HL-60/S4 (cell line): ENCODE results near the gene TGFBRAP1.

Experiments
- in situ Hi-C: fragments of 300-500 bp; cut with MboI; formaldehyde crosslinking; loops from 2 replicates; pipeline ENCODE4 v1.14.3; 2022; ENCODE audit warnings: low sequenced_read_pairs

The TGFBRAP1 gene, protein sequence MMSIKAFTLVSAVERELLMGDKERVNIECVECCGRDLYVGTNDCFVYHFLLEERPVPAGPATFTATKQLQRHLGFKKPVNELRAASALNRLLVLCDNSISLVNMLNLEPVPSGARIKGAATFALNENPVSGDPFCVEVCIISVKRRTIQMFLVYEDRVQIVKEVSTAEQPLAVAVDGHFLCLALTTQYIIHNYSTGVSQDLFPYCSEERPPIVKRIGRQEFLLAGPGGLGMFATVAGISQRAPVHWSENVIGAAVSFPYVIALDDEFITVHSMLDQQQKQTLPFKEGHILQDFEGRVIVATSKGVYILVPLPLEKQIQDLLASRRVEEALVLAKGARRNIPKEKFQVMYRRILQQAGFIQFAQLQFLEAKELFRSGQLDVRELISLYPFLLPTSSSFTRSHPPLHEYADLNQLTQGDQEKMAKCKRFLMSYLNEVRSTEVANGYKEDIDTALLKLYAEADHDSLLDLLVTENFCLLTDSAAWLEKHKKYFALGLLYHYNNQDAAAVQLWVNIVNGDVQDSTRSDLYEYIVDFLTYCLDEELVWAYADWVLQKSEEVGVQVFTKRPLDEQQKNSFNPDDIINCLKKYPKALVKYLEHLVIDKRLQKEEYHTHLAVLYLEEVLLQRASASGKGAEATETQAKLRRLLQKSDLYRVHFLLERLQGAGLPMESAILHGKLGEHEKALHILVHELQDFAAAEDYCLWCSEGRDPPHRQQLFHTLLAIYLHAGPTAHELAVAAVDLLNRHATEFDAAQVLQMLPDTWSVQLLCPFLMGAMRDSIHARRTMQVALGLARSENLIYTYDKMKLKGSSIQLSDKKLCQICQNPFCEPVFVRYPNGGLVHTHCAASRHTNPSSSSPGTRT

GRCh38 chr2:105329561-105330495 lies at the start of gene TGFBRAP1:
Gene TGFBRAP1 (minus strand): TSS chr2:105329735. CDS start chr2:105308301, 21,434 bp downstream.
- in situ Hi-C loops = no loop called here

DNA sequence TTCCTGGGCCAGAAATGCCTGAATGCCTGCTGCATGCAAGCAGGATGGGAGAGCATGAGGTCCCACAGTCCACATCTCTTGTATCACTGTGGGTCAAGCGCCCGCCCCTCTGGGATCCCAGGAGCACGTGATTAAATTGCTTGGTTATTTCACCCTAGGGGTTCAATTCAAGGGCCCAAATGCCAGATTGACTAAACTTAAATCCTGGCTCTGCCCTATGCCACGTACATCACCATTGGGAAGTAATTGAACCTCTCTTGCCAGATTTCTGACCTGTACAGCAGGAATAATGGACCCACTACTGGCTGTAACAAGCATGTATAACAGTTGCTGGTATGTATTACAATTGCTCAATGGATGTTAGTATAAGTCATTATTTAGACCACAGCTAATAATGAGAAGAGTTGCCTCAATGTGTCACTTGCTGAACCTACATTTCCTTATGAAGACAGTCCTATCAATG lies 49.4 kb upstream of the TGFBRAP1 start:
- in situ Hi-C loops = loop anchor here (10.0 kb wide), 1 partner anchor 156 kb away; no protein-coding TSS in a partner anchor

GRCh38 chr2:105378276-105378840 lies 48.8 kb upstream of the TGFBRAP1 start:
- in situ Hi-C loops = loop anchor here (10.0 kb wide), 1 partner anchor 156 kb away; no protein-coding TSS in a partner anchor

- in situ Hi-C loops = loop anchor here (10.0 kb wide), 1 partner anchor 157 kb away; no protein-coding TSS in a partner anchor
These were observed 48.3 kb upstream of the TGFBRAP1 start for GRCh38 chr2:105377871-105378270.

GRCh38 chr2:105376789-105377240 lies 47.3 kb upstream of the TGFBRAP1 start:
- in situ Hi-C loops = loop anchor here (10.0 kb wide), 1 partner anchor 158 kb away; no protein-coding TSS in a partner anchor

DNA sequence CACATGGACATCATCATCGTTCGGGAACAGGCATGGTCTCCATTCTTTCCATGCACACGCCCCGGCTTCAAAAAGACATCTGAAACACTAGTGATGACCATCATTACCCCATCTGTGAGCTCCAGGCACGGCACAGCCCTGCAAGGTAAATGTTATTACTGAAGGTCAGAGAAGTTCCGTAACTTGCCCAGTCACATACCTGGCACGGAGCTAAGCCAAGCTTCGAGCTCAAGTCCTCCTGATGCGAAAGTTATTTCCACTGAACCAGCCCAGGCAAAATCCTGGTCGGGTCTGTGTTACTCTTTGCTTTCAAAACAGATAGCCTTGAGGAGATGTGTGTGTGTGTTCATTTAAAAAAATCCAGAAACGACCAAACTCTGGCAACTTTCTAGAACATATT lies 46.5 kb upstream of the TGFBRAP1 start:
- in situ Hi-C loops = loop anchor here (10.0 kb wide), 1 partner anchor 159 kb away; no protein-coding TSS in a partner anchor

GRCh38 chr2:105375001-105375561 lies 45.5 kb upstream of the TGFBRAP1 start:
- in situ Hi-C loops = loop anchor here (10.0 kb wide), 1 partner anchor 160 kb away; no protein-coding TSS in a partner anchor

- in situ Hi-C loops = loop anchor here (10.0 kb wide), 1 partner anchor 161 kb away; no protein-coding TSS in a partner anchor
These were observed 44.4 kb upstream of the TGFBRAP1 start for GRCh38 chr2:105373895-105374401.

- in situ Hi-C loops = loop anchor here (10.0 kb wide), 1 partner anchor 161 kb away; no protein-coding TSS in a partner anchor
These were observed 43.8 kb upstream of the TGFBRAP1 start for GRCh38 chr2:105373344-105373781.

GRCh38 chr2:105371810-105372209 lies 42.3 kb upstream of the TGFBRAP1 start:
- in situ Hi-C loops = loop anchor here (10.0 kb wide), 1 partner anchor 163 kb away; no protein-coding TSS in a partner anchor

GRCh38 chr2:105371156-105371555 lies 41.6 kb upstream of the TGFBRAP1 start:
- in situ Hi-C loops = loop anchor here (10.0 kb wide), 1 partner anchor 164 kb away; no protein-coding TSS in a partner anchor

- in situ Hi-C loops = loop anchor here (10.0 kb wide), 1 partner anchor 165 kb away; no protein-coding TSS in a partner anchor
These were observed 40.5 kb upstream of the TGFBRAP1 start for GRCh38 chr2:105369777-105370690.

DNA sequence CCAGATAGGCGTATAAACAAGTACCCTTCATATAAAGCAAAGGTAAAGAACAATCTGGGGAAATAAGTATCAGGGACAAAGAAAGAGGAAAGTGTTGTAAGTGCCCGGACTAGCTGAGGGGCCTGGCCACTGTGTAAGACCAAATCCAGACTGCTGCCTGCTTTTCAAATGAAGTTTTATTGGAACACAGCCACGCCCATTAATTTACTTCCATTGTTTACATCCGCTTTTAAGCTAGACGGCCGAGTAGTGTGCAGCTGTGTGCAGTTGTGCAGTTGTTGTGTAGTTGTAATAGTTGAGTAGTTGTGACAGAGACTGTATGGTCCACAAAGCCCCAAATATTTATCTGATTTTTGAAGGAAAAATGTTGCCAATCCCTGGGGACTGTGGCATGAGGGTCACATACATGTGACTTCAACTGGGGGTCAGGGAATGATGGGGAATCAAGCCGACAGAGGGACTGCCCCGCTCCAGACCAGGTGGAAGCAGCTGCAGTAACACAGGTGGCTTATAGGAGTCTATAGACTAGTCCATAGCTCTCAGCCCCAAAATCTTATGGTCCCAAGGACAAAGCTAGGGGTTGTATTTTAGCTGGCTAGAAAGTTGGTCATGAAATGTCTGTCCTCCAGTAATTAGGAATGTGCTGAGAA lies 39.3 kb upstream of the TGFBRAP1 start:
- in situ Hi-C loops = no loop called here

- in situ Hi-C loops = no loop called here
These were observed 35.7 kb upstream of the TGFBRAP1 start for GRCh38 chr2:105365206-105365605.

DNA sequence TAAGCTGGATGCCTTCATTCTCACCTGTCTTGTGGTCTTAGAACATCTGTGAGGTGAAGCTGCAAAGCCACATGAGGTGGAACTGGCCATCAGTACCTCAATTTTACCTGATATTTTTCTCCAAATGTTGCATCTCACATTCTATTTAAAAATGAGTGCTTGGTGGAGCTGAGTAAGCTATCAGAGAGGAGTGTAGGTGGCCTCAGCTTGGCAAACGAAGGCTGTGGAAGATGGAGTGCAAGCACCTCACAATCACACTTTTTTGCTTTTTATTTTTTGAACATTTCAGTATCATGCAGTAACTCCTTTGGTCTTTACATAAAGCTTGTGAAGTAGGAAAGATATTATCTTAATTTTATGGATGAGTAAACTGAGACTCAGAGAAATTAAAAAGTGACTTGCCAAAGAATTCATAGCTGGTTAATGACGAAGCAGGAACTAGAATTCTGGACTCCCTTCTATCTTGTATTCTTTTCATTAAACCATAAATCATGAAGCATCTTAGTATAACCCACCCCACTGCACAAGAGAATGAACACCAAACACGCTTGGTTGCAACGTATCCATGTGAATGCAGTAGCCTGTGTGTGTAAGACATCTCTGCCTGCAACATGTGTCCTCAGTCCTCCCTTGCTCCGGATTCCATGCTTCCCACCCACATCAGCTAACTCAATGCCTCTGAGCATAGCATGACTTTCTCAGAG lies 35.1 kb upstream of the TGFBRAP1 start:
- in situ Hi-C loops = no loop called here

DNA sequence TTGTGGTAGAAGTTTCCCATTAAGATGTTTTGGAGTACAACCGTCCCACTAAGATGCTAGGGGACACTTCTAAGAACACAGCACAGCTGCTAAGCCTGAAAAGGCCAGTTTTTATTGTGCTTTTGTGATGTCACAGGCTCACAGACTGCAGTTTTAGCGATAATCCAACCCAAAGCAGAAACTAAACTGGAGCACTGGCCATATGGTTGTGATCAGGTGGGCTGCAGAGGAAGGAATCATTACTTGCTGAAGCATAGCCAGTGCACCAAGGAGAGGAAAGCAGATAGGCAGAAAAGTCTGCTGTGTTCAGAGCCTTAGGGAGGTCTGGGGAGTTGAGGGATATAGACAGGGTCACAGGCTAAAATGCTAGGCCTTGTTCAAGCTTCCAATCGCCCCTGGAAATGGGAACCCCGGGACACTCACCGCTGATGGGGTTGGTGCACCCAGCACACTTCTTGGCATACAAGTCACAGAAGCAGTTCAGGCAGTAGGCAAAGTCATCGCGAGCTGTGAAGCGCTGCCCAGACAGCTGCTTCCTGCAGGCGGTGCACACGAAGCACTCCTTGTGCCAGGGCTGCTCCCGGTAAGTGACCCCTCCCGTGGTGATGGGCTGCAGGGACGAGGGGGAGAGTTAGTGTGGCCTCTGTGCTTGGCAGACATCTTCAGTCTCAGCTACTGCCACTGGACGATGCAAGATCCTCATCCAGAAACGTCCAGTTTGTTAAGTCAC lies 33.5 kb upstream of the TGFBRAP1 start:
- in situ Hi-C loops = no loop called here
